NK-92 treated with Interleukin-12 subunit alpha and Interleukin-12 subunit beta, amount 100 ng/mL, for 24 hours (cell line): Measurements from ENCODE around the gene CAPN3.

Experiments used
- DNase-seq: peaks from one replicate; lab custom pipeline; 2025; lab: John Stamatoyannopoulos, UW

CAPN3 gene

GRCh38 chr15:42456531-42456930 is 97.2 kb downstream of the CAPN3 start:
- no peak for DNase-seq

GRCh38 chr15:42456971-42457370 is 97.7 kb downstream of the CAPN3 start:
- no peak for DNase-seq

- no peak for DNase-seq
Measured at GRCh38 chr15:42457445-42458442, 98.4 kb downstream of the CAPN3 start.

- no peak for DNase-seq
Measured at GRCh38 chr15:42461261-42461660, 102.0 kb downstream of the CAPN3 start.
